ENCODE results near the gene BBS10.
"Not testable (repeated sequence)": the region's sequence is repeated elsewhere in the genome, so short reads cannot be mapped to it uniquely, and the experiment has no call there.

The BBS10 gene

GRCh38 chr12:76337583-76337982 is 10.6 kb downstream of the BBS10 start:
- TF ChIP-seq CTCF (IDR thresholded peaks at IDR 0.05): no peak
- no peak for DNase-seq (ENCODE audit: low spot score)
- Histone ChIP-seq H3K27ac (no peak overlapping the region), H3K4me3 (no peak overlapping the region)

- Histone ChIP-seq H3K27ac (no peak overlapping the region), H3K4me3 (no peak overlapping the region)
- no peak for TF ChIP-seq CTCF (IDR thresholded peaks at IDR 0.05)
- DNase-seq (ENCODE audit: low spot score): no peak
Measured at GRCh38 chr12:76332606-76333005, 15.6 kb downstream of the BBS10 start.

- DNase-seq (ENCODE audit: low spot score): no peak
- TF ChIP-seq CTCF (IDR thresholded peaks at IDR 0.05): no peak
- H3K27ac ChIP-seq: no peak overlapping the region
- no peak overlapping the region for H3K4me3 ChIP-seq
Measured at GRCh38 chr12:76329606-76330005, 18.6 kb downstream of the BBS10 start.

GRCh38 chr12:76329159-76329558 is 19.1 kb downstream of the BBS10 start:
- no peak for TF ChIP-seq CTCF (IDR thresholded peaks at IDR 0.05)
- no peak for DNase-seq (ENCODE audit: low spot score)
- Histone ChIP-seq H3K4me3 (no peak overlapping the region), H3K27ac (no peak overlapping the region)

- H3K4me3 ChIP-seq; H3K27ac ChIP-seq; DNase-seq (ENCODE audit: low spot score): not testable (repeated sequence)
Measured at GRCh38 chr12:76319595-76320319, 28.5 kb downstream of the BBS10 start.

- TF ChIP-seq CTCF (IDR thresholded peaks at IDR 0.05): no peak
- Histone ChIP-seq H3K27ac (no peak overlapping the region), H3K4me3 (no peak overlapping the region)
- no peak for DNase-seq (ENCODE audit: low spot score)
Measured at GRCh38 chr12:76318773-76319594, 29.2 kb downstream of the BBS10 start.

- no peak overlapping the region for H3K4me3 ChIP-seq
- no peak for DNase-seq (ENCODE audit: low spot score)
- no peak for TF ChIP-seq CTCF (IDR thresholded peaks at IDR 0.05)
- H3K27ac ChIP-seq: no peak overlapping the region
Measured at GRCh38 chr12:76317976-76318375, 30.2 kb downstream of the BBS10 start.
